ENCODE measurements around the gene PTOV1. TPM values are rescaled to one million over a fixed set of nuclear protein-coding genes. Genes with fewer than 3 reads are reported as not detected.
A peak's percentile ranks its signal among the peaks of the same experiment; 100 is the strongest.

Gene PTOV1
- total RNA-seq (100 to 1,000 TPM; 178 to 186 TPM), polyA plus RNA-seq (10 to 100 TPM; 42.9 to 67.4 (median 50.9) TPM), total RNA-seq (63.6 to 98.9 (median 85.4) reads per million in 6 experiments)

DNA sequence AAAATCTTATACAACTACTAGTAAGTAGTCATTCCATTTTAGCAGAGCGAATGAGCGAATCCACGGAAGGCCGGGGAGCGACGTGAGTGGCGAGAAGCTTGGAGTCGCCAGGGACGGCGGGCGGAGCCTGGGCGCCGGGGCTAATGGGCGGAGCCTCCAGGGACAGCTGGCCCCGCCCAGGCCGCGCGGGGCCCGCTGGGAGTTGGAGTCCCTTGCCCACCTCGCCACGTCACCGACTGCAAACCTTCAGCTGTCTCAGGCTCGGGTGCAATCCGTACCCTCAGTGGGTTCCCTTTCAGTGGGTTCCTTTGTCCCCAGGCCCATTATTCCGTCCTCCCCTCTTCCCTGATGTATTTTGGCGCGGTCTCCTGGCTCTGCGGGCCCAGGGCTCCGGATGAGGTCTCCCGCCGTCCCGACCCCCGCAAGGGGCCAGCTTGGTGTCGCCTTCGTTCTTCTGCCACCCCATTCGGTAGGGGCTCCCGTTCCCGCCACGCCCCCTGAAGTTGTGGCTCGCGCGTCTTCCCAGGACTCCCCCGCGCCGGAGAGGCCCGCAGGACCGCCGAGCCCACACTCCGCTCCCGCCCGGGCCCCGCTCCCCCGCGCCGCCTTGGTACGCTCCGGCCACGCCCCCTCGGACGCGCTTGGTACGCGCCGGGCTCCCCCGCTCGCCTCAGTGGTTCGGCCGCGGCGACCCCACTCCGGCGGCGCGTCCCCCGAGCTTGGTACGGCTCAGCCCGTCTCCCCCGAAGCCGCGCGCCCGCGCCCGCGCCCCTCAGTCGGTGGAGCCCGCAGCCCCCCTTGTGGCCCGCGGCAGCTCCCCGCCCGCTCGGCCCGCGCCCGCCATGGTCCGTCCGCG, at the start of gene PTOV1:
Gene PTOV1 (plus strand): TSS at position 673 of the 856 bp plus-strand sequence.
- POLR2A ChIA-PET, result interaction anchor here (0.5 to 9.1 kb wide), 16 partner anchors 13 to 1212 kb away, joined by 3 to 137 read pairs (median 4); partner anchors contain the start of genes AKT1S1, AP2A1, CA11 and FUZ
- Mint-ChIP-seq H3K36me3 (peaks cover 0 to 5% (median 3%) of the 10 kb centered on the region in 3 donors), H3K27me3 (no peaks in the 10 kb centered on the region), H3K4me1 (peaks cover 19 to 44% (median 31%) of the 10 kb centered on the region in 4 donors), H3K4me3 (peak within 1 kb of the TSS; percentile 88 to 97 (median 92)), H3K9me3 (peaks cover 0 to 5% (median 0%) of the 10 kb centered on the region in 9 donors), H3K27ac (peak within 1 kb of the TSS; percentile 83 to 99 (median 97))
- ATAC-seq (peak; percentile 74 to 89), DNase-seq (peak; percentile 82 to 93 (median 88))

DNA sequence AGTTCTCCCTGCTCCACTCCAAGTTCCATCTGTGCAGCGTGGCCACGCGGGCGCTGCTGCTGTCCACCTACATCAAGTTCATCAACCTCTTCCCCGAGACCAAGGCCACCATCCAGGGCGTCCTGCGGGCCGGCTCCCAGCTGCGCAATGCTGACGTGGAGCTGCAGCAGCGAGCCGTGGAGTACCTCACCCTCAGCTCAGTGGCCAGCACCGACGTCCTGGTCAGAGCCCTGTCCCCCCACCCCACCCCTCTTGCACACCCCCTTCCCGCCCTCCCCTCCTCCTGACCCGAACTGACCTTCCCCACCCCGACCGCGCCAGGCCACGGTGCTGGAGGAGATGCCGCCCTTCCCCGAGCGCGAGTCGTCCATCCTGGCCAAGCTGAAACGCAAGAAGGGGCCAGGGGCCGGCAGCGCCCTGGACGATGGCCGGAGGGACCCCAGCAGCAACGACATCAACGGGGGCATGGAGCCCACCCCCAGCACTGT, 49.5 kb upstream of the PTOV1 start:
- H3K27me3 Mint-ChIP-seq, result no peaks in the 10 kb centered on the region

DNA sequence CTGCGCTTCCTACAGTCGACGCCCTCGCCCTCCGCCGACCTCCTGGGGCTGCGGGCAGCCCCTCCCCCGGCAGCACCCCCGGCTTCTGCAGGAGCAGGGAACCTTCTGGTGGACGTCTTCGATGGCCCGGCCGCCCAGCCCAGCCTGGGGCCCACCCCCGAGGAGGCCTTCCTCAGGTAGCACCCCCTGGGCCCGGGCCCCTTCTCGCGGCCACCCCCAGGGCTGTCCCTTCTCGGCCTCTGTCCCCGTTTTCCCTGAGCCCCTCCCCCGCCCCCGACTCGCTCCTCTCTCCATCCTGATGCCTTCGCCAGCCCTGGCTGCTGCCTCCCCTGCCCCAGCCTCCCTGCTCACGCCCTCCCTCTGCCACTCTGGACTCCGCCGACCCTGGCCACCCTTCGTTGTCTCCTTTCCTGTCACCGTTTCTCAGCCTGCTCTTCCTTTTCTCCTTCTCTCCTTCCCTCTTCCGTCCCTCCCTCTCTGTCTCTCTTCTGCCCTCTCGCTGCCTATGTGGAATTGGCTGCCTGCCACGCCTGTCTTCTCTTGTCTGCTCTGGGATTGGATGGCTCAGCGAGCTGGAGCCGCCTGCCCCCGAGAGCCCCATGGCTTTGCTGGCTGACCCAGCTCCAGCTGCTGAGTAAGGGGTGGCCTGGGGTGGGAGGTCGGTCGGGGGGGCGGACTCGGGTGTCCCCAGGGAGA, 48.8 kb upstream of the PTOV1 start:
- no peaks in the 10 kb centered on the region for H3K9me3 Mint-ChIP-seq
- H3K27ac Mint-ChIP-seq, result peak overlapping the region in 1 of 10 donors; percentile 17
- ATAC-seq (no peak), DNase-seq (no peak)
- no peak overlapping the region for H3K4me3 Mint-ChIP-seq
- H3K27me3 Mint-ChIP-seq, result no peaks in the 10 kb centered on the region
- peaks cover 0 to 4% (median 2%) of the 10 kb centered on the region in 4 donors for H3K4me1 Mint-ChIP-seq
- POLR2A ChIA-PET, result interaction anchor here (0.6 kb wide), 1 partner anchor 671 kb away, joined by 4 read pairs; no protein-coding TSS in a partner anchor
- H3K36me3 Mint-ChIP-seq, result peaks cover 0 to 54% (median 8%) of the 10 kb centered on the region in 3 donors

More for the DNA sequence above, 49.5 kb upstream of the PTOV1 start:
- H3K4me3 Mint-ChIP-seq, result no peak overlapping the region
- DNase-seq, result no peak
- H3K27ac Mint-ChIP-seq, result no peak overlapping the region
- H3K36me3 Mint-ChIP-seq, result peaks cover 0 to 61% (median 8%) of the 10 kb centered on the region in 3 donors
- POLR2A ChIA-PET, result interaction anchor here (0.6 kb wide), 1 partner anchor 670 kb away, joined by 4 read pairs; no protein-coding TSS in a partner anchor
- no peak for ATAC-seq
- no peaks in the 10 kb centered on the region for H3K9me3 Mint-ChIP-seq
- H3K4me1 Mint-ChIP-seq, result peaks cover 0 to 4% (median 2%) of the 10 kb centered on the region in 4 donors

DNA sequence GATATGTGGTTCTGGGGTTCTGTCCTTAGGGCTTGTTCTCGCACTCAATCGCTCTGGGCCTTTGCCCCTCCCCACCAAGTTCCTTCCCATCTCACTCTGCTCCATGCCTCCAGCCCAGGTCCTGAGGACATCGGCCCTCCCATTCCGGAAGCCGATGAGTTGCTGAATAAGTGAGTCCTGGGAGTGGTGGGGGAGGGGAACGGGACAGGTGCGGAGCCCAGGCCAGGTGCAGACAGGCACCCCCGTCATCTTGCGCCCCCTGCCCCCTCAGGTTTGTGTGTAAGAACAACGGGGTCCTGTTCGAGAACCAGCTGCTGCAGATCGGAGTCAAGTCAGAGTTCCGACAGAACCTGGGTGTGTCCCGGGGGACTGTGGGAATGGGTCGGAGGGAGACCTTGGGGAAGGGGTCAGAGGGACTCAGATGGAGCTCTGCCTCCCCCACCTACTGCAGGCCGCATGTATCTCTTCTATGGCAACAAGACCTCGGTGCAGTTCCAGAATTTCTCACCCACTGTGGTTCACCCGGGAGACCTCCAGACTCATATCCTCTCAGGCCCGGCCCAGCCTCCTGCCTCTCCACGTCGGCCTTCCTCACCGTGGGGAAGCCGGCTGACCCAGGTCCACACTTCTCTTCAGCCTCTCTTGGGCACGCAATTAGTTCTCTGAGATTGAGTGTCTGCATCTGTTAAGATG, 48.0 kb upstream of the PTOV1 start:
- DNase-seq (no peak), ATAC-seq (no peak)
- POLR2A ChIA-PET, result no interaction called here
- peaks cover 0 to 47% (median 6%) of the 10 kb centered on the region in 3 donors for H3K36me3 Mint-ChIP-seq
- no peaks in the 10 kb centered on the region for H3K27me3 Mint-ChIP-seq
- peaks cover 3 to 12% (median 9%) of the 10 kb centered on the region in 4 donors for H3K4me1 Mint-ChIP-seq
- peak overlapping the region in 1 of 10 donors; percentile 20 for H3K27ac Mint-ChIP-seq
- H3K9me3 Mint-ChIP-seq, result no peaks in the 10 kb centered on the region
- H3K4me3 Mint-ChIP-seq, result no peak overlapping the region

DNA sequence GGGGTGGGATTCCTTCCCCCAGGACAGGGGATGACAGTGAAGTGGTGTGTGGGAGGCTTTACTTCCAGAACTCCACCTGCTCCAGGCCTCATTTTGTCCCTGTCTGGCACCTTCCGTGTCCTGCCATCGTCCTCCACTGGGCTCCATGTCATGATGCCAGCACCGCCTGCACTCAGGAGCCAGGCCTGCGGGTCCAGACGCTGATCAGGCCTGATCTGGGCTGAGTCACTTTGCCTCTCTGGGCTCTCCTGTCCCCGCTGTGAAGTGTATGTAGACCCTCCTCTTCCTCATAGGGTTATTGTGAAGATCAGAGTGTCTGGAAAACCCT, 47.5 kb upstream of the PTOV1 start:
- Mint-ChIP-seq H3K9me3 (no peaks in the 10 kb centered on the region), H3K4me1 (peaks cover 5 to 16% (median 13%) of the 10 kb centered on the region in 4 donors), H3K27me3 (no peaks in the 10 kb centered on the region), H3K36me3 (peaks cover 0 to 42% (median 6%) of the 10 kb centered on the region in 3 donors), H3K4me3 (no peak overlapping the region), H3K27ac (peak overlapping the region in 1 of 10 donors; percentile 20)
- ATAC-seq, result no peak
- no peak for DNase-seq
- POLR2A ChIA-PET, result no interaction called here

DNA sequence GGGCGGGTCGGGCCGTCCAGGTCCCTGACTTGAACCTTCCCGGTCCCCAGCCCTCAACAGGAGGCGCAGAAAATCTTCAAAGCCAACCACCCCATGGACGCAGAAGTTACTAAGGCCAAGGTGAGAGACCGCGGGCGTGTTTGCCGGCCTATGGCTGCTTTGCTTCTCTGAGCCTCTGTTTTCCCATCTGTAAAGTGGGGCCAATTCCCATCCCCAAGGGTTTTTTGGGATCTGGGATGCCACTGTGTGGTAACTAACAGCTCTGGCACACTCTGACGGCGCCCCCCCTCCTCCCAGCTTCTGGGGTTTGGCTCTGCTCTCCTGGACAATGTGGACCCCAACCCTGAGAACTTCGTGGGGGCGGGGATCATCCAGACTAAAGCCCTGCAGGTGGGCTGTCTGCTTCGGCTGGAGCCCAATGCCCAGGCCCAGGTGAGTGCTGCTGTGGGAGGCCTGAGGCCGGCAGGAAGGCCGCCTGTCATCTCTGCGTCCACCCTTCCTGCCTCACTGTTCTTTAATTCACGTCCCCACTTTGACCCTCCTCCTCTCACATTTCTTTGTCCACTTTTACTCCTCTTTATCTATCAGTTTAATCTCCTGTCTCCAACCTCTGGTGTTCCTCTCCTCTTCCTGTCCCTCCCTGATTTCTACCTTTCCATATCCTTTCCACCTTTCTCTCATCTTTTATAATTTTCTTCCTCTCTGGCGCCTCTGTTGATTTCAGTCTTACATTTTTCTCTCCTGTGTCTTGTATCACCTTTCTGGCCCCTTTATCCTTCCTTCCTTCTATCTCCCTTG, 44.9 kb upstream of the PTOV1 start:
- Mint-ChIP-seq H3K4me1 (peaks cover 12 to 31% (median 28%) of the 10 kb centered on the region in 4 donors), H3K4me3 (no peak overlapping the region), H3K27ac (peak overlapping the region in 9 of 10 donors; percentile 8 to 81 (median 50)), H3K36me3 (peaks cover 0 to 21% (median 6%) of the 10 kb centered on the region in 3 donors), H3K27me3 (no peaks in the 10 kb centered on the region), H3K9me3 (no peaks in the 10 kb centered on the region)
- no peak for DNase-seq
- POLR2A ChIA-PET, result interaction anchor here (0.6 to 0.7 kb wide), 2 partner anchors 9 to 849 kb away, joined by 3 to 4 read pairs; no protein-coding TSS in a partner anchor
- no peak for ATAC-seq

DNA sequence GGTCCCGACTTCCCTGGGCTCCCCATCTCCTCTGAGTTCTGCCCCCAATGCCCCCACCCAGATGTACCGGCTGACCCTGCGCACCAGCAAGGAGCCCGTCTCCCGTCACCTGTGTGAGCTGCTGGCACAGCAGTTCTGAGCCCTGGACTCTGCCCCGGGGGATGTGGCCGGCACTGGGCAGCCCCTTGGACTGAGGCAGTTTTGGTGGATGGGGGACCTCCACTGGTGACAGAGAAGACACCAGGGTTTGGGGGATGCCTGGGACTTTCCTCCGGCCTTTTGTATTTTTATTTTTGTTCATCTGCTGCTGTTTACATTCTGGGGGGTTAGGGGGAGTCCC, 44.4 kb upstream of the PTOV1 start:
- Mint-ChIP-seq H3K36me3 (peaks cover 0 to 21% (median 6%) of the 10 kb centered on the region in 3 donors), H3K27me3 (no peaks in the 10 kb centered on the region), H3K9me3 (no peaks in the 10 kb centered on the region), H3K27ac (peak overlapping the region in 6 of 10 donors; percentile 33 to 81 (median 56)), H3K4me1 (peaks cover 12 to 31% (median 28%) of the 10 kb centered on the region in 4 donors), H3K4me3 (no peak overlapping the region)
- DNase-seq (no peak), ATAC-seq (no peak)
- POLR2A ChIA-PET, result no interaction called here

DNA sequence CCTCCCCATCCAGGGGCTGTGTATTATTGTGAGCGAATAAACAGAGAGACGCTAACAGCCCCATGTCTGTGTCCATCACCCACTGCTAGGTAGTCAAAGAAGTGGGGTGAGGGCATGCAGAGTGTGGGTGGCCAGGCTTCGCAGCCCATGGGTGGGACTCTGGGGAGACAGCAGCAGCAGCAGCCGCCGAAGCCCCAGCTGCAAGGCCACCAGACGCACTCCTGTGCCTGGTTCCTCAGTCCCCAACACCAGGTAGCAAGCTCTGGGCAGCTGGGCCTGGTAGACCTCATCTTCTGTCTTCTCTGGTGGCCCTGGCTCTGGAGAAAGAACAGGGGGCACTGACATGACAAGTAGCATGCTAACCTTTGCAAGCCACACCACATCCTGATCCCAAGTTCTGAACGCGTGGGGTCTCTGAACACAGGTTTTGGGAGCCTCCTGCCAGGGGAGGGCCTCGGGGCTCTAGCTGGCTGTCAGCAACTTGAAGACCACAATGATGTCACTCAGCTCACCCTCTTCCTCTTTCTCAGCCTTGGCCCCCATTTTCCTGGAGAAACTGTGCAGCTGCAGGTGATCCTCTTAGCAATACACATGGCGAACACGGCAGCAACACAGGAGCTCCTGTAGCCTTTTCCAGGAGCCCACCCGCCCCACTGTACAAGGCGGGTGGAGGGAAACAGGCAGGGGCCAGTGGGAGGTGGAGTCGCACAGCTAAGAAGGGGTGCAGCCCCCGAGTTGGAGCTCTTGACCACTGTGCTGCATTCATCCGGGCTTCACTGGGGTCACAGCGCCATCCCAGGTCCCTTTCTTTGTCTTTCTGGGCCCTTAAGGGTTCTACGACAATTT, 43.7 kb upstream of the PTOV1 start:
- DNase-seq, result peak in 2 of 10 donors; percentile 25 to 27
- Mint-ChIP-seq H3K9me3 (no peaks in the 10 kb centered on the region), H3K4me1 (peaks cover 14 to 34% (median 32%) of the 10 kb centered on the region in 4 donors), H3K27ac (peak overlapping the region; percentile 31 to 91 (median 81)), H3K27me3 (no peaks in the 10 kb centered on the region), H3K36me3 (peaks cover 0 to 21% (median 6%) of the 10 kb centered on the region in 3 donors), H3K4me3 (peak overlapping the region in 4 of 10 donors; percentile 49 to 86 (median 68))
- POLR2A ChIA-PET, result interaction anchor here (1.0 kb wide), 2 partner anchors 46 to 89 kb away, joined by 3 to 5 read pairs; no protein-coding TSS in a partner anchor
- ATAC-seq, result no peak

DNA sequence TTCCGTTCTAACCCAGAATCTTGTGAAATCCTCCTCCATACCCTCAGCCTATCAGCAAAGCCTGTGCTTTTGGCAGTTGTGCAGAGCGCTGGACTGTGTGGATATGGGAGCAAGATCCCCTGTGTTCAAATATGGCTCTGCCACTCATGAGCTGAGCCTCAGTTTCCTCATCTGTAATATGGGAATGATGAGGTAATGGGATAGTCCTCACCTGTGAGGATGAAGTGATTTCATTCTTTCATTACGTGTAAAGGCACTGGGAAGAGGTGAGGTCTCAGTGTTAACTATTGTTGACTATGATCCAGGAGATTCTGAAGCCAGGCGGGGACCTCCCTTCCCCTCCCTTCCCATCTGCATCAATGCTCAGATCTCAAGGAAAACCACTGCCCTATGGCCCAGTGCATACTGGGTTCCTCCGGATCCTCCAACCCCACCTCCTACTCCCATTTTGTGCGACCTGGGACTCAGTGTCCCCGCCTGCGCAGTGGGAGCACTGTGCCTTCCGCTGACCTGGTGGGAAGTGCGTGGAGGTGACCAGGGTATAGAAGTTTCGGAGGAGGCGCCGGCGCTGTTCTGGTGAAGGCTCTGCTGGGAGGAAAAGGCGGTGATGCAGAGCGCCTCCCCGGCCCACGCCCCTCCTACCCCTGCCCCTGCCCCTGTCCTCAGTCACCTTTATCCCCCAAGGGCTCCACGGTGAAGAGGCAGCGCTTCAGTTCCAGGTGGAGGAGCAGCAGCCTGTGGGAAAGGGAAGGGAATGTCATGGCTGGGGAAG, 42.9 kb upstream of the PTOV1 start:
- ATAC-seq (no peak), DNase-seq (no peak)
- Mint-ChIP-seq H3K4me1 (peaks cover 19 to 42% (median 40%) of the 10 kb centered on the region in 4 donors), H3K9me3 (no peaks in the 10 kb centered on the region), H3K4me3 (peak overlapping the region; percentile 4 to 95 (median 86)), H3K36me3 (peaks cover 0 to 15% (median 6%) of the 10 kb centered on the region in 3 donors), H3K27ac (peak overlapping the region in 9 of 10 donors; percentile 62 to 93 (median 91)), H3K27me3 (no peaks in the 10 kb centered on the region)
- POLR2A ChIA-PET, result interaction anchor here (1.0 kb wide), 2 partner anchors 47 to 90 kb away, joined by 3 to 5 read pairs; no protein-coding TSS in a partner anchor

DNA sequence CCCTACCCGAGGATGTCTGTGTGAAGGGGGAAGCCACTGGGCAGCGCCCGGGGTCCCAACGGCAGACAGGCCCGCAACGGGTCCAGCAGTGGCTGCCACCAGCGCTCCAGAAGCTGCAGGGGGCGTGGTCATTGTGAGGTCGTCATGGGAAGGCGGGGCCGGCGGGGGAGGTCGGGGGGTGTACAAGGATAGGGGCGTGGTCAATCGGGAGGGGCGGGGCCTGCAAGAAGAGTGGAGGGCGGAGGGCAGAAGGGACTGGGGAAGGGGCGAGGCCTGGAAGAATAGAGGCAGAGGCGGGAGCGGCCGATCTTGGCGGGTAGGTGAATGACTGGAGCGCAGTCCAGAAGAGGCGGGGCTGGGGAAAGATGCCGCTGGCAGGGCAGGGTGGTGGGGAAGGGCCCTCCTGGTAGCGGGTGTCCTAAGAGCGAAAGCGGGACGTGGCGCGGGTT, 42.2 kb upstream of the PTOV1 start:
- peak overlapping the region; percentile 43 to 93 (median 90) for H3K27ac Mint-ChIP-seq
- DNase-seq (peak; percentile 64 to 93 (median 82)), ATAC-seq (peak; percentile 18 to 20)
- no peaks in the 10 kb centered on the region for H3K9me3 Mint-ChIP-seq
- H3K27me3 Mint-ChIP-seq, result no peaks in the 10 kb centered on the region
- H3K4me1 Mint-ChIP-seq, result peaks cover 21 to 46% (median 44%) of the 10 kb centered on the region in 4 donors
- POLR2A ChIA-PET, result interaction anchor here (1.0 to 2.2 kb wide), 2 partner anchors 91 to 120 kb away, joined by 3 to 8 read pairs; partner anchors contain the start of gene ATF5
- H3K4me3 Mint-ChIP-seq, result peak overlapping the region; percentile 83 to 95 (median 90)
- peaks cover 0 to 9% (median under 1%) of the 10 kb centered on the region in 3 donors for H3K36me3 Mint-ChIP-seq
